ENCODE measurements around the gene PDIA5. TPM values are rescaled to one million over a fixed set of nuclear protein-coding genes. Genes with fewer than 3 reads are reported as not detected.

PDIA5 gene
- total RNA-seq, 2 donors from 2014 or later: 9.0 to 15.5 TPM

DNA sequence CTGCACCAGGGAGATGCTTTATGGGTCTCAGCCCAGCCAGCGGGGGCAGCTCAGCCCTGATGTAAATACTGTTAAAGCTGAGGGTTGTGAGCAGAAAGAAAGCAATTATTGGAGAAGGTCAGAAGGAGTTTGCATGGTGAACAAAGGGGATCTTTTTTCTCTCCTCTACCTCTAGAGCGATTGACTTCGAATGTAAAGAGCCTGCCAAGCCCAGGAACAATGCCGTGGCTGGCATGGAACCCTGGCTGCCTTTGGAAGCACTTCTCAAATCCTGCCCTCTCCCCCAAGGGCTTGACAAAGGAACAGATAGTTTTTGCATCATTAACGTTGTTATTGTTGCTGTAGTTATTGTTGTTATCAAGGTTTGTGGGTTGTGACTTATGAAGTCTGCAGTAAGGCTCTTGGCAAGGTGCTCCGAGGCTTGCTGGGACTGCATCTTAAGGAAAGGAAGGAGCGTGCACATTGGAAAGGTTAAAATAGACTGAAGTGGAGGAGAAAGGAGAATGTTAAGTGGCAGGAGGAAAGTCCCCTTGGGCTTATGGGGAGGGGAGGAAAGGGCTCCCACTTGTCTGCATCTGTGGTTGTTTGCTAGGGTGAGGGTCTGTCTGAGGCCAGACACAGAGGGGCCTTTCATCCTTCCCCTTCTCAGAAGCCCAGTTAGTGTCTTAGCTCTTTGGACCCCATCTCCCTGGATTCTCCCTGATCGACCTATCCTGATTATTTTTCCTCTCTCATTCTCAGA, 16.7 kb downstream of the PDIA5 start:
- no peak for DNase-seq
- no peak for ATAC-seq
- intact Hi-C loops (cut with DNase I): no loop called here

DNA sequence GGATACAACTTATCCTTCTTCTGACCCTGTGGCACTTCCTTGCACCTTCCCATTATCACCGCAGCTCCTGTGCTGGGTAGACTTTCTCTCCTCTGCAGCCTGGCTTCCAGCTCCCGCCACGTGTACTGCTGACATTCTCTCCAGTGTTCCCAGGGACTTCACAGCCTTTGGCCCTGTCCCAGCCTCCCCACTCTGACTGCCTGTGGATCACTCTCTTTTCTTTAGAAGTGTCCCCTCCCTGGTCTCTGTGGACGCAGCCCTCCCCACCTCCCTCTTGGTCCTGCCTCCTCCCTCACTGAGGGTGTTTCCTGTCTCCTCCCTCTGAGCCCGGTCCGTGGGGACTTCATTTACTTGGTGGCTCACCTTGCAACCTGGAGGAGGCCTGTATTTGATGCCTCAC, 17.4 kb downstream of the PDIA5 start:
- DNase-seq (no peak), ATAC-seq (peak; percentile 53 to 58)

DNA sequence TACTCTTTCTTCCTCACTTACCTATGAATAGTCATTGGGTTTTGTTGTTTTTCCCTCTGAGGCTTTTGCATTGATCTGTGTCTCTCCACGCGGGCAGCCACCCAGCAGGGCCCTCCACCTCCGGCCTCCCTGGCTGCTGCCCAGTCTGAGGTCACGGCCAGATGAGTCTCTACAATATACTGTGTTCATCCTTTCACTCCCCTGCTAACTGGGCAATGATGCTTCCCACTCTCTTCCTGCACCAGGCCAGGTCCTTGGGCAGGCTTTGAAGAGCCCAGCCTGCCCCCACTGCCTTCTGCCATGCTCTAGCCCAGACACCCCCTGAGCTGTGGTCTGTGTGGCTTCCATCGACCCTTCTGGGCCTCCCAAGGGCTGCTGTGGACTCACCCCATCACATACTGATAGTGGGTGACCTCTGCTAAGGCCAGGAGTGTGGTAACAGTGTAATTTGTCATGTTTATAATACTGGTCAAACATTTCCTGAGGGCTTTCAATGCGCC, 18.0 kb downstream of the PDIA5 start:
- no peak for ATAC-seq
- intact Hi-C loops (cut with DNase I): no loop called here

More for the DNA sequence above, 17.4 kb downstream of the PDIA5 start:
- intact Hi-C loops (cut with DNase I): no loop called here

DNA sequence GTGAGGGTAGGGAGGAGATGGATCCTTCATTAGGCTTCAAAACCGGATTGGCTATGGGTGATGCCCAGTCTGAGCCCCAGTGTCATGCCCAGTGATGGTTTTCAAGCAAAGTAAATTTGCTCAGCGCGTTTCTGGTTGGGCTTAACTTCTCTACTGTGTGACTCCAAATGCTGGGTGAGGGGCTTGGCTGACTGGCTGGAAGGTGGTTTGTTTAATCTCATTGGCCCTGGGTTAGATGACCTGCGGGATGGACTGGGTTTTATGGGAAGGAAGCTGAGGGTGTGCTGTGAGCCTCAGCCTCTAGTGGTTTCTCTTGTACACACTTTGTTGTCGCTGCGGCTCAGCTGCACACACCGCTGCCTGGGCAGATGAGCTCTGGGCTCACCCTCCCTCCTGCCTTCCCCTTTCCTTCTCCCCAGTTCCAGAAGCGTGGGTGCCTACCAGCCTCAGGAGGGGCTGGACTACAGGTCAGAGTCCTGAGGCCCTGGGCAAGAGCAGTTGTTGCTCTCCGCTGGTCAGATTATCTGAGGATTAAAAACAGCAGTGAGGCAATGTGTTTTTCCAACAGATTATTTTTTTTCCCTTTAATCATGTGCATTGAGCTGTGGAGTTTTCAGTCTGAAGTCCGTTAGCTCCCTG, 18.6 kb downstream of the PDIA5 start:
- DNase-seq (no peak), ATAC-seq (no peak)
- intact Hi-C loops (cut with DNase I): no loop called here

More for the DNA sequence above, 18.0 kb downstream of the PDIA5 start:
- no peak for DNase-seq

DNA sequence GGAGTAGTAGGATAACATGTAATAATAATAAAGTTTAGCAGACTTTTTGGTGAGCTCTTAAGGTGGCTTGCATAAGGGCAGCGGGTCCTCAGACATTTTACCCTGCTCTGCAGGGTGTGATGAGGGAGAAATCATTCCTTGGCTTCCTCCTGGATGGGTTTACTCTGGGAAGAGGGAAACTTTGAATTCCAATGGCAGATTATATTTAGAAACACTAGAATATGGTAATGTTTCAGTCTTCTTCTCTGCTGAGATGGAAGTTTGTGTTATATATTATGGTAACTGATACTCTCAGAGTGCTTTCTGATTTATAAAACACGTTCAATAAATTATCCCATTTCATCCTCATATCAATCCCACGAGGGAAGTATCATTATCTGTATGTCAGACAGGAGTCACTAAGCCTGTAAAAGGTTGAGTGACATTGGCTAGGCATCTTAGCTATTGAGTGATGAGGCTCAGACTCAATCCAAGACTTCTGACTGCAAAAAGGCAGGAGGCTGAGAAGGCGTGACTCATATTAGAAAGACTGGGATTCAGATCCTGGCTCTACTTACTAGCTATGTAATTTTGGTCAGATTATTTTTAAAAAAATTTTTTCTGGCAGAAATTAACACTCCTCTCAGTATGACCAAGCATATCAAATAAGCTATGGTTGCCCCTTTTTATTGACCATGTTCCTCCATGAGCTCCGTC, 19.3 kb downstream of the PDIA5 start:
- DNase-seq (no peak), ATAC-seq (no peak)
- intact Hi-C loops (cut with DNase I): no loop called here

DNA sequence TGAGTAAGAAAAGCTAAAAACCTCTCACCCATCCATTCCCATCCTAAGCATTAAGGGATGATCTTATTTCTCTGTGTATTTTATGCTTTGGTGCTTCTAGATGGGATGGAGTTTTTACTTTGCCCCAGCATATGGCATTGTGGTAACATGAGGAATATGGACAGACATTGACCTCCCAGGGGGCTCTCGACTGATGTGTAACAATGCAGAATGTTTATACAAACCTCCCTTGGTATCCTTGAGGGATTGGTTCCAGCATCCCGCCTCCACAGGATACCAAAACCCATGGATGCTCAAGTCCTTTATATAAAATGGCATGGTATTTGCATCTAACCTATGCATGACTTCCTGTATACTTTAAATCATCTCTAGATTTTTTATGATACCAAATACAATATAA, 21.6 kb downstream of the PDIA5 start:
- DNase-seq: no peak
- intact Hi-C loops (cut with DNase I): no loop called here
- no peak for ATAC-seq

DNA sequence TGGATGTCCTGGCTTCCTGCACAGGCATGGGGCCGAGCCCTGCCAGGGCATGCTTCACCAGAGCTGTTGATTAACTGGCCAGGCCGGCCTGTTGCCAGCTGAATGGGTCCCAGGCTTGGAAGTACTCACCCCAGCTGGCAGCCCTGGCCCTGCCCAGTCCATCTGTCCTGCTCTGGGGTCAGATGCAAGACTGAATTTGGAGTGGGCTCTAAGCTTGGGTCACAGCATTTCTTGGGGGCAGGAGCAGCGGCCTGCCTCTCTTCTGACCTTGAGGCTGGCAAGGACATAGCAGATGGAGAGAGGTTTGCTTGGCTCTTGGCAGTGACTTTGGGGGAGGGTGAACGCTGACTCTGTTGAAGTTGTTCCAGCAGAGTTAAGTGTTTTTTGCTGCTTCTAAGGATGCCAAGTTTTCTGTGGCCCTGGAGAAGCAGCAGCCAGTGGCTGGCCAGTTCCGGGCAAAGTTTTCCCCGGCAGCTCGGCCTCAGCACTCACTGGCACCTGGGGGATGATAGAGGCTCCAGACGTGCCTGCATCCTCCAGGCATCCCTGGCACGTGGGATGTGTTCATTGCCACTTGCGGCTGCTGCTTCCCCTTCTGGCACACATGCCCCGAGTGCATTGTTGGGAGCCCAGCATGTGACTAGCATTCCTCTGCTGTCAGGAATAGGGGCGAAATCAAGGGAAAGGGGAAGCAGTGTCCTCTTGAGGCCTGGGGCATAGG, 22.9 kb downstream of the PDIA5 start:
- ATAC-seq: peak; percentile 83 to 84
- intact Hi-C loops (cut with DNase I): no loop called here
- DNase-seq: peak; percentile 50

DNA sequence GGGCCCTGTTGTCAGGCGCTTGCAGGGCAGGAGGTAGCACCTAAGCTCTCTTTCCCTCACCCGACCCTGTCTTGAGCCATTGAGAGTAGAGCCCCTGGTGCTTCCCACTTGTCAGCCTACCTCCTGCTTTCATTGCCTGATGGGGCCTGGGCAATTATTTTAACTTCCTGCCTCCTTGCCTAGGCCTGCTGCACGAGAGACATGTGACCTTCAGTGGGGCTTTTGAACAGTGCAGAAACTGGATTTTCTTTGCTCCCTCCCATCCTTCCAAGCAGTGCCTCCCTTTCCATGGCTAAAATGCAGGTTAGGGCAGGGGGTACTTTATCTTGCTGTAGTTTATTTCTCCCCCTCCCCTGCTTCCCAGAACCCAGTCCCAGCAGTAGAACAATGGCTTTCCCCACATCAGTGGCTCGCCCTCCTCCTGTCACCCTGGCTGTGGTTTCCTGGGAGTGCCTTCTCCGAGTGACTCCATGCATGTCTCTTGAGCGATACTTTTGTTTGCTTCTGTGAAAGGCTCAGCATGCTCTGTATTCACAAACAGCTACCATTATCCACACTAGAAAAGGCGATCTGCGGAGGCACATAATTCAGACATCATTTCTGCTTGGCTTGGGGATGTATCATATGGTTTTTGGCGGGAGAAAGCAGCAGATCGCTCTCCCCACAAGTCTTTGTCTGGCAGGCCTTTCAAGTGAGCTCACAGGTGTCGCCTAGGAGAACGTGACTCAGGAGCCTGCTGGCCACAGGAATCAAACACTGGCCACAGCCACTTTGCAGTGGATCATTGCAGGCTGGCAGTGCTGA, 24.1 kb downstream of the PDIA5 start:
- intact Hi-C loops (cut with DNase I): no loop called here
- no peak for ATAC-seq
- no peak for DNase-seq

DNA sequence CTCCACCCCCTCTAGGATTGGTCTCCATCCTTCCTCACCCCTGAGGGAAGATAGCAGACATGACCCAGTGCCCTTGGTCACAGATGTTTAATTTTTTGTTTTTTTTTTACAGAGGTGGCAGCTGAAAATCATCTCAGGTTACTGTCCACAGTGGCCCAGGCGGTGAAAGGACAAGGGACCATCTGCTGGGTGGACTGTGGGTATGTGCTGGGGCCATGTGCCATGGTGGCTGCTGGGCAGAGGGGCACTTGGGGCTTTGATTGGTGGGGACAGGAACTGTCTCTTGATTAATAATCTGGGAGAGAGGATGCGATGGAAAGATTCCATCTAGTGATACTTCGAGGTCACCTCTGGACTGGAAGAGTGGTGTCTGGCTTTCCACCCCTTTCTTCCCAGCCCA, 25.4 kb downstream of the PDIA5 start:
- ATAC-seq (no peak), DNase-seq (no peak)
- intact Hi-C loops (cut with DNase I): no loop called here

DNA sequence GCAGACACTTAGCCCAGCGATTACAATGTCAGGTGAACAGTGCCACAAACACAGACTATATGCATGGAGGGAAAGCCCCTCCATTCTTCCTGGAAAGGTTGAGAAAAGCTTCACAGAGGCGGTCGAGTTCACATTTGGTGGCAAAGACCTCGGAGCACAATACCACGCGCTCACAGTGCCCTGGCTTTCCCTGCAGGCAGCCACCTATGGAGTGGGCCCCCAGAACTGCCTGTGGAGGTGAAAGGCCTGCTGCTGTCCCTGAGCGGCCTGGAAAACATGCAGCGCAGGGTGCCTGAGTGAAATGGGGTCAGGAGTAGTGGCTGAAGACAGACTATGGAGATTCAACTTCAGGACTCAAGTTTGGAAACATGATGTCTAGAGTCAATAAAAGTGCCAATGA, 26.9 kb downstream of the PDIA5 start:
- ATAC-seq (no peak), DNase-seq (no peak)
- intact Hi-C loops (cut with DNase I): no loop called here

DNA sequence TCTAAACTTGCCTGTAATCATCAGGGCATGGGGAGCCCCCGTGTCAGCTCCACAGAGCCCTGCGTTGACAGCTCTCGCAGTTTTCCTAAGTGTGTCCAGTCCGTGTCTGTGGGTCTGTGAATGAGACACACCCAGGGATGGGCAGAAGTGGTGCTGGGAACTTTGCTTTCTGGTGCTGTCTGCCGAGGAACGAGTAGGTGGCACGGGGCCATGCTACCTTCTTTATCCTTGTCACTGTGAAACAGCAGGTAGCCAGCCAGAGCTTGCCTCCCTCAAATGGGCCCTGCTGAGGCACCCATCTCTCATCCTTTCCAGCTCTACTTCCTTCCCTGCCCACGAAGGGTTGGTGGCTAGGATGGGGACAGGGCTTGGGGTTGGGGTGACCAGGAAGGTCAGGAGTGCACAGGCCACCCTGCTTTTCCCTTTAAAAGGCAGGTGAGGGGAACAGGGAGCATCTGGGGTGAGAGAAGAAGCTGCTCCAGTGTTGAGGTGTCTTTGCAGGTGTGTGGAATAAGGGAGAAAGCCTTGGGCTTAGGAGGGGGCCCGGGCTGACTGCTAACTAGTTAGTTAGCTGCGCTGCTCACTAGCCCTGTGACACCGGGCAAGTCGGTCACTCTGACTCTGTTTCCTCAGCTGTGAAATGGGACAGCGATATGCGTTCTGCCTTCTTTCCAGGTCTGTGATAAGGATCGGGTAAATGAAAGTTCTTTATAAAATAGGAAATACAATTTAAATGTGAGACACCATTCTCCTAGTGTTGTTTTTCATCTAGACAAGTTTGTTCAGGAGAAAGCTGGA, 27.9 kb downstream of the PDIA5 start:
- ATAC-seq (no peak), DNase-seq (no peak)
- intact Hi-C loops (cut with DNase I): no loop called here

DNA sequence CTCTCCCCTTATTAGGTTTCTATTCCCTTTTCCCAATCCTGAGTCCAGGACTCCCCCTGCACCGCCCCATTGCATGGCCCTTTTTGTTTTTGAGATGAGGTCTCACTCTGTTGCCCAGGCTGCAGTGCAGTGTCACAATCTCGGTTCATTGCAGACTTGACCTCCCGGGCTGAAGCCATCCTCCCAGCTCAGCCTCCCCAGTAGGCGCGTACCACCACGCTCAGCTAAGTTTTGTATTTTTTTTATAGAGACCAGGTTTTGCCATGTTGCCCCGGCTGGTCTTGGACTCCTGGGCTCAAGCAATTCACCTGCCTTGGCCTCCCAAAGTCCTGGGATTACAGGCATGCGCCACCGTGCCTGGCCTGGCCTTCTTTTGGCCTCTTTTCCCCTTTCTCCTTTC, 29.3 kb downstream of the PDIA5 start:
- intact Hi-C loops (cut with DNase I): no loop called here
- ATAC-seq (no peak), DNase-seq (no peak)

DNA sequence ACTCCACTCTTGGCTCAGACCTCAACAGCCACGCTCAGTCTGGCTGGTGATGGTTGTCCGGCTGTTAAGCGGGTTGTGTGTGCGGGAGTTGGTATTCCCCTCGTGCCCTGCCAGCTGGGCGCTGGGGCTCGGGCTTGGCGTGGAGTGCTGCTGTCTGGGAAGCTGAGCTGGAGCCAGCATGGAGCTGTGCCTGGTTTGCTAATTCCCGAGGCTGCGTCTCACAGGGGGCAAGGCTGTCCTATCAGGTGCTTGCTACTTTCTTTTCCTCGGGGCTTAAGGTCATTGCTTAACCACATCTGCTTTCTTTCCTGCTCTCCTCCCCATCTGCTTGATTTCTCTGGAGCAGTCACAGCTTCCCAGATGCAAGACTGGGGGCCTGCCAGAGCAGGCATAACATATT, 29.9 kb downstream of the PDIA5 start:
- ATAC-seq: peak; percentile 83 to 92
- peak; percentile 73 for DNase-seq
- intact Hi-C loops (cut with DNase I): no loop called here

DNA sequence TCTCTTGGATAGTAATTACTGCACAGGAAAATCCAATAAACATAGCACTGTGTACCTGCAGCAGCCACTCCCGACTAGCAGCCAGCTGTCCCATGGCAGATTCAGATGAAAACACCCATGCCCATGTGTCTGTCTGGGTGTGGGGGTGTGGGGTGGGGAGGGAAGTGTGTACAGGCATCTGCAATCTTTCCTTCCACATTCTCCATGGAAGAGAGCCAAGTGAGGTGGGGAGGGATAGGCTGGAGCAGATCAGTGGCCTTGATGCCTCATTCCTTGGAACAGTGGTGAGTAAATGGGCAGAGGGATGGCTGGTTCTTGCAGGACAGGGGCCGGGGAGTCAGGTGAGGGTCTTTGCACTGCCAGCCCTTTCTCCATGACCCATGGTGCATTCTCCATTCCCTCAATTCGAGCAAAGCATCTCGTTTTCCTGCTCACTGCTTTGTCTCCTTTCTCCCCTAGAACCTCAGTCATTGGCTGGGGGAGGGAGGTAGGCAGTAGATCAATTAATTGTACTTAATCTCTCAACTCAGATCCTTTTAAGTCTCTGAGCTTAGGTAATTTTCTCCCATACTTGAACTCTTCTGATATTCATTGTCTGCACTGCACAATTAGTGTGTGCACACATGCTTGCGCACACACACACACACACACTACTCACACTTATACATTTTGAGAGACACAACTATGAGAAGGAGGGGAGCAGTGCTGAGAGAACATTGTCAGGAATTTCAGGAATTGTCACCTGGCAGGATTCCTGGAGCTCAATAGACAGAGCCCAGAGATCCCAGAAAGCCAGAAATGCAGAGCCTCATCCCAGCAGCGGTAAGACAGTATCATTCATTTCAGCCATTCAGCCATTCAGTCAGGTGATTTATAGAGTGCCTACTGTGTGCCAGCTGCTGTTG, 31.9 kb downstream of the PDIA5 start:
- intact Hi-C loops (cut with DNase I): no loop called here
- DNase-seq: no peak
- no peak for ATAC-seq

DNA sequence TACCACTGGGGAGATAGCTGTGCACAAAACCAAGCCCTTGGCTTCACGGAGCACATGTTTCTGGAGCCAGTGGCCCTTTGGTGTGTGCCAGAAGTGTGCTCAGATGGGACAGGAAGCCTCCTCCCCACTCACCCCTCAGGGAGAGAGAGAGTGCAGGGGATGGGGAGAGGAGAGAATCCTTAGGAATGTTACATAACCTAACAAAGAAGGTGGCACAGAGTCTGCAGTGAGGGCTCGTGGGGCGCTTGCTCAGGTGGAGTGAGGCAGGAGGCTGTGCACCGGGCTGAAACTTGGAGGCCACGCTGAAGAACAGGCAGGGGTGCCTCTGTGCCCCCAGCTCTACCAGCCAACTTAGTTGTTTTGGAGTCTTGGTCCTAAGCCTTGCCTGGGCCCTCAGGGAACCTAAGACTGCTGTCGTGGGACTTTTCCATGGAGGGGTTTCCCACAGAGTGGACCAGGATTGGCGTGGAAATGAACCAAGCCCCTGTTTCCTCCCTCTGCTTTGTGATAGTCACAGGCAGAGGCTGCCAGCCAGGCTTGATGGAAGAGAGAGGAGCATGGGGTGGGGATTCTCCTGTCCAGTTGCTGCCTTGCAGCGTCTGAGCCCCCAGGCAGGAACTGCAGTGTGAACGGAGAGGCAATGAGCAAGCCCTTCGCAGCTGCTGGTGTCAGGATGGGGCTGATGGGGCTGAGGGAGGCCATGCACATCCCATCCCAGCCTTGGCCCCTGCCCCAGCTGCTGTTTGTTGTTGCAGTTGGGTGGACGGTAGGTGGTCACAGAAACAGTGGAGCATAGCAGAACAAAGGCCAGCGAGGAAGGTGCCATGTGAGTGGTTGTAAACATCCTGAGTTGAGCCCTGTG, 32.7 kb downstream of the PDIA5 start:
- intact Hi-C loops (cut with DNase I): no loop called here
- ATAC-seq (no peak), DNase-seq (no peak)

DNA sequence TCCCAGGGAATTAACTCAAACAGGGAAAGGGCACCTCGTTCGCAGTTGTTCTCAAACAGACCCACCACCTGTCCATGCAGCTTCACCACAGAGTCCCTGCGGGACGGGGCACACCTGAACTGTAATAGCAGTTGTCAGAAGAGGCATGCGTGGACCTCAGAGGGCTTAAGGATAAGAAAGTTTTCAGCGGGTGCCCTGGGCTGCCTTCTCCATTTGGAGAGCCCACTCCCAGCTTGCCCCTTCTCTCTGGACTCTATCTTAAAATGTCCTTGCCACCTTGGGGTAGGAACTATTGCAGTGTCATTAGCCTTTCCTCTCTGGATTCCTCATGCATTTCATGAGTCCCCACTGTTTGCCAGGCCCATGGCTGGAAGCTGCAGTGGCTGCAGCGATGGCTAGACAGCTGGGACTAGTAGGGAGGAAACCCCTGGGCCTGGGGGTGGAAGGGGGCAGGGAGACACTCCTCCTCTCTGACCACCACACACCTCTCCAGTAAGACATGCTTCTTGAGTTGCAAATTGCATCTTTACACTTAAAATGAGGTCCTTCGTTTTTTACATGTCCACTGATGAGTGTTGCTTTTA, 33.5 kb downstream of the PDIA5 start:
- ATAC-seq (no peak), DNase-seq (no peak)
- intact Hi-C loops (cut with DNase I): no loop called here

Data from left cardiac atrium (tissue), 4 donors.